H9 (cell line): ENCODE results near the gene C4orf51. TPM values are rescaled to one million over a fixed set of nuclear protein-coding genes. Genes with fewer than 3 reads are reported as not detected.

ENCODE experiments used
- DNase-seq: peaks from one replicate; pipeline ENCODE4 v3.0.0-alpha.2; 2017
- H2AFZ ChIP-seq: one replicate; pipeline ENCODE4 v1.6.1; 2013; ENCODE audit warnings: mild to moderate bottlenecking, low read length, control low read depth, moderate library complexity
- H2AK5ac ChIP-seq: 2 replicates; pipeline ENCODE4 v1.6.1; 2013; ENCODE audit warnings: low read length, control low read depth, mixed read lengths; ENCODE audit not compliant: insufficient read length
- H2BK120ac ChIP-seq: one replicate; pipeline ENCODE4 v1.6.1; 2013; ENCODE audit warnings: low read depth, mild to moderate bottlenecking, low read length, control low read depth, inconsistent platforms; ENCODE audit not compliant: poor library complexity, severe bottlenecking
- H2BK12ac ChIP-seq: 2 replicates; pipeline ENCODE4 v1.6.1; 2013; ENCODE audit warnings: low read length, control low read depth, mixed read lengths, low read depth; ENCODE audit not compliant: insufficient read length
- H2BK15ac ChIP-seq: 2 replicates; pipeline ENCODE4 v1.6.1; 2013; ENCODE audit warnings: low read depth, low read length, control low read depth
- H2BK20ac ChIP-seq: one replicate; pipeline ENCODE4 v1.6.1; 2013; ENCODE audit warnings: low read depth, mild to moderate bottlenecking, low read length, control low read depth, inconsistent platforms; ENCODE audit not compliant: poor library complexity, severe bottlenecking
- H2BK5ac ChIP-seq: 2 replicates; pipeline ENCODE4 v1.6.1; 2013; ENCODE audit warnings: low read length, control low read depth, mixed read lengths; ENCODE audit not compliant: insufficient read length
- H3K14ac ChIP-seq: 2 replicates; pipeline ENCODE4 v1.6.1; 2013; ENCODE audit warnings: low read length, control low read depth; ENCODE audit not compliant: insufficient read depth
- H3K18ac ChIP-seq: 2 replicates; pipeline ENCODE4 v1.6.1; 2013; ENCODE audit warnings: low read depth, mild to moderate bottlenecking, mixed read lengths, low read length, control low read depth; ENCODE audit not compliant: insufficient read length
- H3K23ac ChIP-seq: 2 replicates; pipeline ENCODE4 v1.6.1; 2013; ENCODE audit warnings: low read length, control low read depth, mixed read lengths, low read depth; ENCODE audit not compliant: insufficient read length
- H3K23me2 ChIP-seq: 2 replicates; pipeline ENCODE4 v1.6.1; 2013; ENCODE audit warnings: low read depth, mild to moderate bottlenecking, mixed read lengths, low read length, control low read depth; ENCODE audit not compliant: insufficient read length, poor library complexity, severe bottlenecking
- H3K27ac ChIP-seq: 2 replicates; pipeline ENCODE4 v1.5.1; 2013; ENCODE audit warnings: low read length, control low read depth, mixed read lengths, low read depth; ENCODE audit not compliant: insufficient read length
- H3K27me3 ChIP-seq: 2 replicates; pipeline ENCODE4 v1.6.1; 2013; ENCODE audit warnings: low read length, control low read depth, inconsistent platforms; ENCODE audit not compliant: insufficient read depth
- H3K4ac ChIP-seq: 2 replicates; pipeline ENCODE4 v1.6.1; 2013; ENCODE audit warnings: low read depth, mild to moderate bottlenecking, control low read depth, inconsistent platforms, low read length, moderate library complexity
- H3K4me1 ChIP-seq: 2 replicates; pipeline ENCODE4 v1.6.1; 2013; ENCODE audit warnings: low read length, control low read depth, inconsistent platforms; ENCODE audit not compliant: insufficient read depth
- H3K4me2 ChIP-seq: 2 replicates; pipeline ENCODE4 v1.6.1; 2013; ENCODE audit warnings: low read length, control low read depth, mixed read lengths; ENCODE audit not compliant: insufficient read length, insufficient read depth
- H3K56ac ChIP-seq: 2 replicates; pipeline ENCODE4 v1.6.1; 2013; ENCODE audit warnings: low read depth, mild to moderate bottlenecking, mixed read lengths, low read length, control low read depth; ENCODE audit not compliant: insufficient read length
- H3K79me1 ChIP-seq: 2 replicates; pipeline ENCODE4 v1.6.1; 2013; ENCODE audit warnings: low read depth, mild to moderate bottlenecking, moderate library complexity, low read length, control low read depth, inconsistent platforms; ENCODE audit not compliant: insufficient read depth, poor library complexity, severe bottlenecking
- H3K79me2 ChIP-seq: 2 replicates; pipeline ENCODE4 v1.6.1; 2013; ENCODE audit warnings: low read length, control low read depth, inconsistent platforms; ENCODE audit not compliant: insufficient read depth
- H3K9ac ChIP-seq: 2 replicates; pipeline ENCODE4 v1.6.1; 2013; ENCODE audit warnings: low read length, control low read depth, mixed read lengths; ENCODE audit not compliant: insufficient read length; ENCODE audit errors: extremely low read depth
- H3K9me3 ChIP-seq: one replicate; pipeline ENCODE4 v1.6.1; 2013; ENCODE audit warnings: low read depth, low read length, inconsistent platforms; ENCODE audit not compliant: control insufficient read depth
- H3T11ph ChIP-seq: one replicate; pipeline ENCODE4 v1.6.1; 2013; ENCODE audit warnings: mild to moderate bottlenecking, low read length, control low read depth, inconsistent platforms
- H4K20me1 ChIP-seq: one replicate; pipeline ENCODE4 v1.6.1; 2013; ENCODE audit not compliant: control insufficient read depth, insufficient read length, insufficient read depth
- H4K5ac ChIP-seq: 2 replicates; pipeline ENCODE4 v1.6.1; 2013; ENCODE audit warnings: low read depth, mild to moderate bottlenecking, mixed read lengths, low read length, control low read depth; ENCODE audit not compliant: insufficient read length
- H4K8ac ChIP-seq: replicated peaks from 2 replicates; pipeline ENCODE4 v1.6.1; 2013; ENCODE audit warnings: low read length, control low read depth, mixed read lengths, low read depth; ENCODE audit not compliant: insufficient read length
- H4K91ac ChIP-seq: 2 replicates; pipeline ENCODE4 v1.6.1; 2013; ENCODE audit warnings: low read depth, mild to moderate bottlenecking, moderate library complexity, mixed read lengths, low read length, control low read depth; ENCODE audit not compliant: insufficient read length
- H3K27ac Mint-ChIP-seq, 3 experiments: 2 replicates in 2 of 3; 3 replicates in 1 of 3; pipeline ENCODE4 v1.8.0; 2020 to 2021; ENCODE audit warnings: mixed read lengths in 3 of 3, mild to moderate bottlenecking in 1 of 3, moderate library complexity in 1 of 3
- H3K27me3 Mint-ChIP-seq: 2 replicates; pipeline ENCODE4 v1.8.0; 2021; ENCODE audit warnings: low read depth, mild to moderate bottlenecking, moderate library complexity, mixed read lengths
- H3K36me3 Mint-ChIP-seq, 3 experiments: 2 replicates in 2 of 3; 3 replicates in 1 of 3; pipeline ENCODE4 v1.8.0; 2020 to 2021; ENCODE audit warnings: low read depth in 3 of 3, mixed read lengths in 3 of 3; ENCODE audit not compliant: insufficient read depth in 1 of 3
- H3K4me1 Mint-ChIP-seq, 2 experiments: 2 replicates each; pipeline ENCODE4 v1.8.0; 2020; ENCODE audit warnings: mixed read lengths in 2 of 2
- H3K4me3 Mint-ChIP-seq, 2 experiments: 2 replicates in 1 of 2; 3 replicates in 1 of 2; pipeline ENCODE4 v1.8.0; 2020 to 2021; ENCODE audit warnings: mild to moderate bottlenecking in 2 of 2, mixed read lengths in 2 of 2, moderate library complexity in 1 of 2
- H3K9me3 Mint-ChIP-seq, 2 experiments: 2 replicates in 1 of 2; 3 replicates in 1 of 2; pipeline ENCODE4 v1.8.0; 2020; ENCODE audit warnings: mild to moderate bottlenecking in 2 of 2, mixed read lengths in 2 of 2, moderate library complexity in 1 of 2
- WGBS: extraction: QIAGEN DNeasy Blood & Tissue Kit; methylation state at CpG from one replicate; pipeline ENCODE4 v1.1.7; 2013; ENCODE audit warnings: missing lambda C conversion rate, low lambda C conversion rate, mixed read lengths; ENCODE audit not compliant: insufficient read length; ENCODE audit errors: extremely low coverage; 5-methylcytosine and 5-hydroxymethylcytosine counted together
- total RNA-seq: library from RNA; stranded (reverse); gene quantifications from 2 replicates; pipeline ENCODE4 v1.2.1, GENCODE V29; 2021
- TF ChIP-seq, protein P1 (sequence below): fragments of 200-600 bp; sonication (generic); conservative IDR thresholded peaks from 3 replicates; pipeline ENCODE4 v1.8.0; 2021; ENCODE audit warnings: antibody characterized with exemption, mild to moderate bottlenecking

The C4orf51 gene
- total RNA-seq, 1 experiment from 2014 or later, result 6.0 TPM

DNA sequence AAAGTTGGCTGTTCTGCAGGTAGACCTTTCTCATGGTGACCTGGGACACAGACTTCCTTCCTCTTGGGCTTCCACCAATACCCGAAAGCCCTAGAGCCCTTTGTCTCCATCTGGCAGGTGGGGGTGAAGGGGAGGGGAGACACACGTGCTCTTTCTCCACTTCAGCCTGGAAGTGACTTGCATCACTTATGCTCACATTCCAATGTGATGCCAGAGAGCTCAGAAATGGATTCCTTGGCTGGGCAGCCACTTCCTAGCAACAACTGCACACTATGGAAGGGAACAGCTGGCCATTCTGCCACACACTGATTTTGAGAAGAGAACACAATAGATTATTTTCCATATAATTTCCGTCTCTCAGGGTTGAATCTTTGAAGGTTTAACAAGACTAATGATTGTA, 36.3 kb downstream of the C4orf51 start:
- H2BK5ac ChIP-seq, result no peak overlapping the region
- Mint-ChIP-seq H3K36me3 (peaks cover 0 to 28% (median 3%) of the 10 kb centered on the region in 3 experiments; a peak in 4 of 7 replicates), H3K4me1 (peaks cover 14 to 27% of the 10 kb centered on the region in 2 experiments), H3K4me3 (no peak overlapping the region), H3K27ac (peak overlapping the region in 1 of 3 experiments; percentile 32; a peak in 1 of 7 replicates), H3K9me3 (peaks cover 0 to 2% of the 10 kb centered on the region in 2 experiments; a peak in 1 of 5 replicates), H3K27me3 (no peaks in the 10 kb centered on the region)
- H4K8ac ChIP-seq, result no peak overlapping the region
- H2BK15ac ChIP-seq, result no peak overlapping the region
- H3K4me1 ChIP-seq, result peaks cover 3% of the 10 kb centered on the region; the same call in 1 of the 2 replicates
- no peak overlapping the region for H3K4me2 ChIP-seq
- H3K9ac ChIP-seq, result no peak overlapping the region
- no peaks in the 10 kb centered on the region for H3K79me1 ChIP-seq
- no peaks in the 10 kb centered on the region for H3K79me2 ChIP-seq
- no peaks in the 10 kb centered on the region for H3K27me3 ChIP-seq
- no peak overlapping the region for H3K14ac ChIP-seq
- no peak overlapping the region for H3K23ac ChIP-seq
- H3K18ac ChIP-seq, result no peak overlapping the region
- TF ChIP-seq, protein P1, sequence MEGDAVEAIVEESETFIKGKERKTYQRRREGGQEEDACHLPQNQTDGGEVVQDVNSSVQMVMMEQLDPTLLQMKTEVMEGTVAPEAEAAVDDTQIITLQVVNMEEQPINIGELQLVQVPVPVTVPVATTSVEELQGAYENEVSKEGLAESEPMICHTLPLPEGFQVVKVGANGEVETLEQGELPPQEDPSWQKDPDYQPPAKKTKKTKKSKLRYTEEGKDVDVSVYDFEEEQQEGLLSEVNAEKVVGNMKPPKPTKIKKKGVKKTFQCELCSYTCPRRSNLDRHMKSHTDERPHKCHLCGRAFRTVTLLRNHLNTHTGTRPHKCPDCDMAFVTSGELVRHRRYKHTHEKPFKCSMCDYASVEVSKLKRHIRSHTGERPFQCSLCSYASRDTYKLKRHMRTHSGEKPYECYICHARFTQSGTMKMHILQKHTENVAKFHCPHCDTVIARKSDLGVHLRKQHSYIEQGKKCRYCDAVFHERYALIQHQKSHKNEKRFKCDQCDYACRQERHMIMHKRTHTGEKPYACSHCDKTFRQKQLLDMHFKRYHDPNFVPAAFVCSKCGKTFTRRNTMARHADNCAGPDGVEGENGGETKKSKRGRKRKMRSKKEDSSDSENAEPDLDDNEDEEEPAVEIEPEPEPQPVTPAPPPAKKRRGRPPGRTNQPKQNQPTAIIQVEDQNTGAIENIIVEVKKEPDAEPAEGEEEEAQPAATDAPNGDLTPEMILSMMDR, result no peak
- no CpG with 5 or more reads among the region's 3 CpGs for WGBS
- no peak overlapping the region for H3K27ac ChIP-seq
- H4K5ac ChIP-seq, result no peak overlapping the region
- H4K20me1 ChIP-seq, result no peaks in the 10 kb centered on the region
- no peak overlapping the region for H2AFZ ChIP-seq
- H2BK20ac ChIP-seq, result no peak overlapping the region
- no peak overlapping the region for H3T11ph ChIP-seq
- H4K91ac ChIP-seq, result no peak overlapping the region
- H2AK5ac ChIP-seq, result no peak overlapping the region
- no peak for DNase-seq
- no peak overlapping the region for H2BK12ac ChIP-seq
- no peak overlapping the region for H3K4ac ChIP-seq
- no peaks in the 10 kb centered on the region for H3K9me3 ChIP-seq
- no peak overlapping the region for H3K56ac ChIP-seq
- no peak overlapping the region for H2BK120ac ChIP-seq
- H3K23me2 ChIP-seq, result no peaks in the 10 kb centered on the region
